Activated T-cell treated with anti-CD3 and anti-CD28 coated beads for 48 hours (primary cell): ENCODE data around the gene IGSF21.
"Not testable (repeated sequence)": the region's sequence is repeated elsewhere in the genome, so short reads cannot be mapped to it uniquely, and the experiment has no call there.

Experiments used
- DNase-seq: peaks from one replicate; pipeline ENCODE4 v3.0.0-alpha.2; 2020; ENCODE audit warnings: low read depth

The IGSF21 gene

DNA sequence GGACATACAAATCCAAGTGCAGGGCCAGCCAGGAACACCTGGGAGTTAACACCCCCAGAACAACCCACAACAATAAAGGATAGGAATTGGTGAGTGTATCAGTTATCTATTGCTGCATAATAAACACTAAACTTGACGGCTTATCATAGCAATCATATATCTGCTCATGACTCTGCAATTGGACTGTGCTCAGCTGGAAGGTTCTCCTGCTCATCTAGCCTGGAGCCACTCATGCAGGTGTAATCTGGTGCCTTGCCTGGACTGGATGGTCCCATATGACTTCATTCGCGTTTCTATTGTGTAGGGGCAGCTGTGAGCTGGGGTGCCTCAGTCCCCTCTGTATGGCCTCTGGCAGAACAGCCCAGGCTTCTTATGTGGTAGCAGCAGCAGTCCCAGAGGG is 296.9 kb downstream of the IGSF21 start:
- no peak for DNase-seq

DNA sequence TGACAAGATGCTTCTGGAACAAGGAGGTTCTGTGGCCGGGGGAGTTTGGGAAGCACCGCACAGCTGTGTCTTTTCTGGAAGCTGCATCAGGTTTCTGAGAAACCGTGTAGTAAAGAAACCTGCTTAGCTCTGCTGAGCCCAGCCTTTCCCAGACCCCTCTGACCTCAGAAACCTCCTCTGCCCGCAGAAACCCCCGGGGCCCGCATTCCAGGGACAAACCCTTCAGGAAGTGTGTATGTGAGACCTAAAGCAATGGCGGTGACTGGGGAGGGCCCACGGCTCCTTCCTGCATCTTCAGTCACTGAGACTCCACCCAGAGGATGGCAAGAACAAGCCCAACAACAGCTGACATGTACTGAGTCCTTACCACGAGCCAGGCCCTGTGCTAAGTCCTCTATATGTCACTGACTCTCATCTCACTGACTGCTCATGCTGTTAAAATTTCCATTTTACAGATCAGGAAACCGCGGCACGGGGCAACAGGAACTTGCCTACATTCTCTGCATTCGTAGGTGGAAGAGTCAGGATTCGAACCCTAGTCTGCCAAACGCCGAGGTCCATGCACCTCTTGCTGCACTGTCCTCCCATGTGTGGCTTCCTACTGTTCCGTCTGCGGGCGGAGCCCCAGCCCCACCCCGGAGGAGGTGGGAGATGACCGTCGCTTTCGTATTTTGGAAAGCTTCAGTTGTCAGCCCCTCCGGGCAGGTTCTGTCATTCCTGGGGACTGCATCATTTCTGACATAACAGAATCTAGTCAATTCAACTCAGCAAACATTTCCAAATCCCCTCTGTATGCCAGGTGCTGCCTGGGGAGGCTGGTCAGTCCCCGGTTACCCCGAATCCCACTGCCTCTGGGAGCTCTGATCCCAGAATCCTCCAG is 299.8 kb downstream of the IGSF21 start:
- no peak for DNase-seq

DNA sequence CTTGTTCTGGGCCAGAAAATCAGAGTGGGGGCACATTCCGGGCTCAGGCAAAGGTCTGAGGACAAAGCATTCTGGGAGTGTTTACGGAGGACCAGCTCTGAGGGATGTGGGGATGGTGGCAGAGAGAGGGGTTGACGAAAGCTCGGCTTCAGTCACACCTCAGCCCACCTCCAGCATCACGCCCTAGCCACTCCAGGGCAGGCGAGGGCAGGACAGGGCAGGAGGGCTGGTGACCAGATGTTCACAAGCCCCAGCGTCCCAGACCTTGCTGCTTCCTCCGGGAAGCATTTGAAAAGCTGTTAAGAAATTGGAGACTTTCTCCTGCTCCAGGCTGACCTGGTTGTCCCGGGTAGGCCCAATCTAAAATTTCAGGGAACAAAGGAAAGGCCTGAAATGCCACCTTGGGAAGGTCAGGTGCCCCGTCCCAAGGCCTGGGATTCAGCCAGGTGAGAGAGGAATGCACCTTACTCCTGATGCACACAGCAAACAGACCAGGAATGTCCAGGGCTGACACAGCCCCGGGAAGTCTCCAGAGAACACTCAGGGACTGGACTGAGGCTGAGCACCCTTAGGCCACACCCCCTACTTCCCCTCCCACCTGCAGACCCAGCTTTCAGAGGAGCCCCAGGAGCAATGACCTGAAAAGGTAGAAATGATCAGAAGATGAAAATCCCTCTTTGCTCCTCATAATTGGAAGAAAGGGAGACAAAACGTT is 301.2 kb downstream of the IGSF21 start:
- no peak for DNase-seq

DNA sequence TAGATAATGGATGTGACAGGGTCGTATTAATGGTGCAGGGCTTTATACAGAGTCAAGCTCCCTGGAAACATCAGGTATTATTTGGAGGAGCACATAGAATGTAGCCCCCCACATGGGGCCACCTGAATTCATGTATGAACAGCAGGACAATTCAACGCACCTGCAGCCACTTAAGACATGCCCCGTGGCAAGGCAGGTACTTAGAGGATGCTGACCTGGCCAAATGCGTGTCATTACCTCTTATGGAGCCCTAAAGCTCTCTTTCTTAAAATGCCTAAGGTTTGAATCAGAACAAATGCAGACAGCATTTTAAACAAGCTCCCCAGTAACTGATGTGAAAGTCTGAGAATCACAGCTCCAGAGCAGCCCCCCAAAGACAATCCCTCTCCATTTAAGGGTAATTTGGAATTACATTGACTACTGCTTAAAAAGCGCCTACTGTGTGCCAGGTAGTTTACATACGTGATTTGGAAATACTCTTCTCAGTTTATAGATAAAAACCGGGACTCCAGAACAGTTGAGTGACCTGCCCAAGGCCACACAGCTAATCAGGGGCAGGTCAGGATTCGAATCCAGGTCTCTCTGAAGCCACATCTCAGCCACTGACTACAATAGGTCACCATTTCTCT is 302.1 kb downstream of the IGSF21 start:
- no peak for DNase-seq

- no peak for DNase-seq
Observed at GRCh38 chr1:18410407-18410806, 302.8 kb downstream of the IGSF21 start.

DNA sequence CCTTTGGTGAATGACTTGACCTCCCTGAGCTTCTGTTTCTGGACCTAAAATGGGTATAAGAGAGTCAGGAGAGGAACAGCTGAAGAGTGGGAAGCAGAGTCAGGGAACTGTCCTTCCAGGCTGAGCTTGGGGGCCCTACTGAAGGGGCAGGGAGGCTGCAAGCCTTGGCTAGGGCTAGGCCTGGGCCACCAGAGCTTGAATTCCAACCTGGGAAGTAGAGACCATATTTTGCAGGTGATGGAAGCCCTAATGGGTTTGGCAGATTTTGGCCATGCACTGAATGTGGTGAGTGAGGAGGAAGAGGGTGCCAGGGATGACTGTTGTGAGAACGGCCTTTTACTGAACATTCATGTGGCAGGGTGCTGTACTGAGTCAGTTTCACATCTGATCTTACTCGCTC is 303.7 kb downstream of the IGSF21 start:
- no peak for DNase-seq

- DNase-seq, result no peak
Observed at GRCh38 chr1:18411820-18412641, 304.4 kb downstream of the IGSF21 start.

DNA sequence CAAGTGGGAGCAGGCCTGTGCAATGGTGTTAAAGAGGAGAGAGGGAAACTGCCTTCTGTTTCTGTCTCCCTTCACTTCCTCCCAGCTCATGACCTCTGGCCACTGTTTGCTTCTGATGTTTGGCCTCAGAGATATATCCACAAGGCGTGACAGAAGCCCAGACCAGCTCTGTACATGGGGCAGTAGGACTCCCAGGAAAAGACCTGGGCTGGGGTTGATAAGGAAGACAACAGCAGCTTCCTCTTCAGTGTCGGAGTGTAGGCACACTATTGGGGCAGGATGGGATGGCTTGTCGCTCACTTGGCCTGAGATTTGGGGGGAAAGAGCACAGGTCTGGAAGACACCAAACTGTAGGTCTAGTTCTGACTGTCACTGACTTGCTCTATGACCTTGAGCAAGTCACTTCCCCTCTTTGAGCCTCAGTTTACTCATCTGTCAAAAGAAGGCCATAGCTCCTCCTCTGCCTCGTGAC is 305.3 kb downstream of the IGSF21 start:
- DNase-seq, result no peak

DNA sequence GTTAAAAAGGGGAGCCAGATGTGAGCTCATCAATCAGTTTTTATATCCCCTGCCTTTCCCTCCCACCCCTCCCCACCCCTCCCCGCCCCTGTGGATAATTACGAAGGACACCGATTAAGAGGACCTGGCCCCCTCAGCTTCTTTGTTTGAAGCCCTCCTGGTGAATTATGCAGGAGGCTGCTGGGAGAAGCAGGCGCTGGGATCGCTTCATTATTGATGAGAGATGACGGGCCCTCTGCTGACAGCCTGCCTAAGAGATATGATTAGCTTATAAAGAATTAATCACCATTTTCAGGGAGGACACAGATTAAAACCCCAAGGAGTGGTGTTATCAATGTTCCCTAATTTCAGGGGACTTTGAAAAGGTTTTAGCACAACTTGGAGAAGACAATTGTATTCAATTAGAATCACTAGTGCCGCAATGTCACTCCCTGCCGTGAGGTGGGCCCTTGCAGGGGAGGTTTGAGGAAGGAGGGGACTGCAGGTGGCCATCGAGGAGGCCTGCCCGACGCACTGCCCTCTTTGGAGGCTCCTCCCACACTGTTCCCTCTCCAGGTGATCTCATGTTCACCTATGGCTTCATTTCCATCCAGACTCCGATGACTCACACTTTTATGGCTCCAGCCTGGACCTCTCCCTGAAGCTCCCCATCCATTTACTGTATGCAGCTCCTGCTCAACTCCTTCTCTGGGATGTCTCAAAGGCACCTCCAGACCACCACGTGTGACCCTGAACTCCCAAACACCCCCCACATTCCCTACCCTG is 306.1 kb downstream of the IGSF21 start:
- DNase-seq, result no peak

DNA sequence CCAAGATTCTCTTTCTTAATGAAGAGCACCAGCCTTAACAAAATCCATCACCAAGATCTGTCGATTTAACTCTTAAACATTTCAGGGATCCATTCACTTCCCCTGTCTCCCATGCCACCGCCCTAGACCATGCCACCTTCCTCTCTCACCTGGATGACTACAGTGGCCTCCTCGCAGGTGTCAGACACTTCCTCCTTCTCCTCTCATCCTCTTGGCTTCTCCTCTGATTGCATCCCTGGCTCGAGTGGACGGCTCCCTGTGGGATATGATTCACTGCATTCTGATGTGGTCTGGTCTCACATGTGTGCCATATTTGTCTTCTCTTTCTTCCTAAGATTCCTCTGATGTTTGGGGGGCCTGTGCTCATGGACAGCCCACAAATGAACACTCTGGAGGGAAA is 306.7 kb downstream of the IGSF21 start:
- DNase-seq, result no peak

DNA sequence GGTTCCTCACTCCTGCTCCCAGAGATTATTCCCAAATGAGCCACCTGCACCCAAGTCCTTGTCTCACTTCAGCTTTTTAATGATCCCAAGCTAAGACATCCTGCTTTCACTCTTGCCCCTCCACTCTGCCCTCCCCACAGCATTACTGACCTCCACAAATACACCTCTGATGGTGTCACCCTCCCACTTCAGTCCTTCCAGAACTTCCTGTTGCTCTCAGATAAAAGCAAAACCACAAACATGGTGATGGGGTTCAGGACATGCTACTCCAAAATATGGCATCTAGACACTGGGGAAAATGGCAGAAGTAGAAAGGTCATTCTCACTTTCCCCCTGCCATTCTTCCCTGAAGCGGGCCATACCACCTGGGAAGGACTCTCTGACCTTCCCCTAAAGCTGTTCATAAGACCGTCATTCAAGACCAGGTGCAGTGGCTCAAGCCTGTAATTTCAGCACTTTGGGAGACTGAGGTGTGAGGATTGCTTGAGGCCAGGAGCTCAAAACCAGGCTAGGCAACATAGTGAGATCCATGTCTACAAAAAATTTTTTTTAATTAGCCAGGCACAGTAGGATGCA is 307.4 kb downstream of the IGSF21 start:
- no peak for DNase-seq

DNA sequence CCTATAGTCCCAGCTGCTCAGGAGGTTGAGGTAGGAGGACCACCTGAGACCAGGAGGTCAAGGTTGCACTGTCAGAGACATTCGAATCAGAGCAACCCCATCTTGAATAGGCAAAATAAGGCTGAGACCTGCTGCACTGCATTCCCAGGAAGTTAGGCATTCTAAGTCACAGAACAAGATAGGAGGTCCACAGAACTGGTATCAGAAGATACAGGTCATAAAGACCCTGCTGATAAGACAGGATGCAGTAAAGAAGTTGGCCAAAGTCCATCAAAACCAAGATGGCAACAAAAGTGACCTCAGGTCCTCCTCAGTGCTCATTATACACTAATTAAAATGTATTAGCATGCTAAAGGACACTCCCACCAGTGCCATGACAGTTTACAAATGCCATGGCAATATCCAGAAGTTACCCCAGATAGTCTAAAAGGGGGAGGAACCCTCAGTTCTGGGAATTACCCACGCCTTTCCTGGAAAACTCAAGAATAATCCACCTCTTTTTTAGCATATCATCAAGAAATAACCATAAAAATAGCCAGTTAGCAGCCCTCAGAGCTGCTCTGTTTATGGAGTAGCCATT is 307.9 kb downstream of the IGSF21 start:
- no peak for DNase-seq

GRCh38 chr1:18416126-18416525 is 308.5 kb downstream of the IGSF21 start:
- DNase-seq, result not testable (repeated sequence)

GRCh38 chr1:18417316-18418269 is 310.0 kb downstream of the IGSF21 start:
- no peak for DNase-seq

GRCh38 chr1:18419113-18419844 is 311.7 kb downstream of the IGSF21 start:
- no peak for DNase-seq

DNA sequence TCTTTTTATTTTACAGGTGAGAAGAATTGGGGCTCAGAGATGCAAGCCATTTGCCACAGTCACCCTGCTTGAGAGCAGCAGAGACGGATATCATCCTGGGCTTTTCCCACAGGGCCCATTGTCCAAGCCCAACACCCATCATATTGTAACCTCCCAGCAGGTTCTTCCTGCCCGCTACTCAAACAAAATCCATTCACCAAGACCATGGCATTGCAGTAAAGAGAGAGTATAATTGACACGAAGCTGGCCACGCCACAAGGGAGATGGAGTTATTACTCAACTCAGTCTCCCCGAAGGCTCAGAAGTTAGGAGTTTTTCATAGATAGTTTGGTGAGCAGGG is 312.2 kb downstream of the IGSF21 start:
- no peak for DNase-seq

DNA sequence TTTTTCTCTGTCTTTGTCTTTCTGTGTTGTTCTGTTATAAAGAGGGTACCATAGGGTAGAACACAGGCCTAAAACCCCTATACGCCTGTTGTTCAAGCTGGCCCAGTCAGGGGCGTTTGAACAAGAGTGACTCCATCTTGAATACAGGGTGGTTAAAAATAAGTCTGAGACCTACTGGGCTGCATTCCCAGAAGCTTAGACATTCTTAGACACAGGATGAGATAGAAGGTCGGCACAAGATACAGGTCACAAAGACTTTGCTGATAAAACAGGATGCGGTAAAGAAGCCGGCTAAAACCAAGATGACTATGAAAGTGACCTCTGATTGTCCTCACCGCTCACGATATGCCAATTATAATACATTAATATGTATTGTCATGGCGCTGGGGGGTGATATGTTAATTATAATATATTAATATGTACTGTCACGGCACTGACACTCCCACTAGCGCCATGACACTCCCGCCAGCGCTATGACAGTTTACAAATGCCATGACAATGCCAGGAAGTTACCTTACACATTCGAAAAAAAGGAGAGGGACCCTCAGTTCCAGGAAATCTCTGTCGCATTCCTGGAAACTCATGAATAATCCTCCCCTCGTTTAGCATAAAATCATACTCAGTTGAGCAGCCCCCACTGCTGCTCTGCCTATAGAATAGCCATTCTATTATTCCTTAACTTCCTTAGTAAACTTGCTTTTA is 314.6 kb downstream of the IGSF21 start:
- DNase-seq, result no peak

GRCh38 chr1:18422954-18423353 is 315.4 kb downstream of the IGSF21 start:
- DNase-seq, result no peak
